Thyroid gland (tissue), 4 donors: Measurements from ENCODE around the gene NEK7.

Source experiments
- CTCF ChIP-seq, 6 experiments: fragments of 200-600 bp in 3 of 6; fragments of 450-650 bp in 3 of 6; sonication (generic) in 3 of 6; IDR thresholded peaks; one replicate each; pipeline ENCODE4 v1.5.1; 2016 to 2019; ENCODE audit warnings: antibody characterized with exemption in 6 of 6, mild to moderate bottlenecking in 2 of 6, inconsistent platforms in 1 of 6, moderate library complexity in 1 of 6
- POLR2A ChIP-seq, 2 donors: fragments of 450-650 bp; IDR thresholded peaks; one replicate each; pipeline ENCODE4 v1.6.1; 2017; ENCODE audit warnings: antibody characterized with exemption in 2 of 2, mild to moderate bottlenecking in 2 of 2, moderate library complexity in 1 of 2

GRCh38 chr1:198128533-198128932, 28.3 kb upstream of the NEK7 start:
- no peak for TF ChIP-seq CTCF (IDR thresholded peaks at IDR 0.05)
- TF ChIP-seq POLR2A (IDR thresholded peaks at IDR 0.05): no peak
